HEK293 (cell line): ENCODE data around the gene ZBTB14.

Experiments
- CTCF ChIA-PET: fragments of 350-600 bp; formaldehyde crosslinking; extraction: SDS; loops from one replicate; lab custom pipeline; 2021; ENCODE audit warnings: antibody characterized with exemption; lab: Yijun Ruan, JAX
- POLR2A ChIA-PET: fragments of 300-600 bp; formaldehyde crosslinking; extraction: SDS; loops from one replicate; lab custom pipeline; 2020; ENCODE audit warnings: antibody characterized with exemption, inconsistent platforms; lab: Yijun Ruan, JAX
- H3K27ac ChIP-seq: fragments of 200-500 bp; sonication (Bioruptor generic); 2 replicates; pipeline ENCODE4 v1.5.1; 2014; ENCODE audit warnings: low read depth, low read length, control low read depth, inconsistent platforms; ENCODE audit errors: extremely low read depth
- H3K36me3 ChIP-seq, 2 experiments: fragments of 200-500 bp in 1 of 2; sonication (Bioruptor generic) in 1 of 2; 1 replicate in 1 of 2; 2 replicates in 1 of 2; pipeline ENCODE4 v1.5.1; 2014 to 2017; ENCODE audit warnings: inconsistent platforms in 2 of 2, low read length in 2 of 2; ENCODE audit not compliant: control insufficient read depth in 2 of 2, insufficient read depth in 1 of 2
- H3K4me1 ChIP-seq: fragments of 200-500 bp; sonication (Bioruptor generic); 2 replicates; pipeline ENCODE4 v1.5.1; 2014; ENCODE audit warnings: mild to moderate bottlenecking, low read length, inconsistent platforms; ENCODE audit not compliant: control insufficient read depth, insufficient read depth
- H3K4me3 ChIP-seq: 2 replicates; pipeline ENCODE4 v1.5.1; 2011; ENCODE audit warnings: low read depth, mild to moderate bottlenecking, control low read depth, low read length, moderate library complexity
- H3K9me3 ChIP-seq: fragments of 200-500 bp; sonication (Bioruptor generic); 2 replicates; pipeline ENCODE4 v1.5.1; 2014; ENCODE audit warnings: low read depth, low read length, inconsistent platforms; ENCODE audit not compliant: control insufficient read depth, insufficient read depth
- EGR2 ChIP-seq: fragments of 450-650 bp; formaldehyde crosslinking; IDR thresholded peaks from 2 replicates; pipeline ENCODE4 v1.5.1; 2016; ENCODE audit warnings: low read depth, missing biosample characterization, missing genetic modification characterization
- HOXD13 ChIP-seq: sonication (generic); formaldehyde crosslinking; IDR thresholded peaks from 2 replicates; pipeline ENCODE4 v1.8.0; 2022; ENCODE audit warnings: missing genetic modification reagents, borderline replicate concordance
- SCRT1 ChIP-seq: fragments of 450-650 bp; formaldehyde crosslinking; IDR thresholded peaks from 2 replicates; pipeline ENCODE4 v1.5.1; 2016; ENCODE audit warnings: missing biosample characterization, missing genetic modification characterization, borderline replicate concordance
- ZNF112 ChIP-seq: fragments of 450-650 bp; formaldehyde crosslinking; IDR thresholded peaks from 2 replicates; pipeline ENCODE4 v1.5.0; 2017; ENCODE audit warnings: missing biosample characterization, missing genetic modification characterization
- ZNF2 ChIP-seq: fragments of 450-650 bp; formaldehyde crosslinking; IDR thresholded peaks from 2 replicates; pipeline ENCODE4 v1.5.1; 2016; ENCODE audit warnings: missing biosample characterization, missing genetic modification characterization
- ZNF202 ChIP-seq: fragments of 450-650 bp; formaldehyde crosslinking; IDR thresholded peaks from 2 replicates; pipeline ENCODE4 v1.5.1; 2016; ENCODE audit warnings: missing biosample characterization, missing genetic modification characterization, borderline replicate concordance
- ZNF433 ChIP-seq: fragments of 450-650 bp; formaldehyde crosslinking; IDR thresholded peaks from 2 replicates; pipeline ENCODE4 v1.5.1; 2016; ENCODE audit warnings: missing biosample characterization, missing genetic modification characterization, low read depth
- ZNF473 ChIP-seq: fragments of 450-650 bp; formaldehyde crosslinking; IDR thresholded peaks from 2 replicates; pipeline ENCODE4 v1.5.1; 2017; ENCODE audit warnings: missing biosample characterization, missing genetic modification characterization
- ZNF560 ChIP-seq: fragments of 450-650 bp; formaldehyde crosslinking; IDR thresholded peaks from 2 replicates; pipeline ENCODE4 v1.5.1; 2017; ENCODE audit warnings: missing biosample characterization, missing genetic modification characterization, borderline replicate concordance
- ZNF596 ChIP-seq: fragments of 450-650 bp; IDR thresholded peaks from 2 replicates; pipeline ENCODE4 v1.5.0; 2018; ENCODE audit warnings: missing biosample characterization, mild to moderate bottlenecking, missing genetic modification characterization, moderate library complexity
- ZNF621 ChIP-seq: fragments of 450-650 bp; formaldehyde crosslinking; IDR thresholded peaks from 2 replicates; pipeline ENCODE4 v1.5.1; 2017; ENCODE audit warnings: missing biosample characterization, missing genetic modification characterization
- ZNF623 ChIP-seq: fragments of 450-650 bp; formaldehyde crosslinking; IDR thresholded peaks from 2 replicates; pipeline ENCODE4 v1.5.1; 2016; ENCODE audit warnings: missing biosample characterization, missing genetic modification characterization
- ZNF626 ChIP-seq: fragments of 450-650 bp; sonication (Bioruptor Pico); formaldehyde crosslinking; IDR thresholded peaks from 2 replicates; pipeline ENCODE4 v1.5.1; 2018; ENCODE audit warnings: missing biosample characterization, missing genetic modification characterization, inconsistent platforms
- ZNF664 ChIP-seq: fragments of 450-650 bp; formaldehyde crosslinking; IDR thresholded peaks from 2 replicates; pipeline ENCODE4 v1.5.1; 2016; ENCODE audit warnings: missing biosample characterization, missing genetic modification characterization
- TF ChIP-seq, protein P1 (sequence below): fragments of 450-650 bp; IDR thresholded peaks from 2 replicates; pipeline ENCODE4 v1.5.1; 2018; ENCODE audit warnings: missing biosample characterization, missing genetic modification characterization
- TF ChIP-seq, protein P2 (sequence below): fragments of 450-650 bp; formaldehyde crosslinking; IDR thresholded peaks from 2 replicates; pipeline ENCODE4 v1.5.1; 2016; ENCODE audit warnings: missing biosample characterization, missing genetic modification characterization

ZBTB14 gene

GRCh38 chr18:5304232-5304631 is 8.7 kb upstream of the ZBTB14 start:
- ChIA-PET CTCF (interaction anchor here (0.7 kb wide), 1 partner anchor 109 kb away, joined by 3 read pairs; no protein-coding TSS in a partner anchor), POLR2A (interaction anchor here (2.0 kb wide), 1 partner anchor 8 kb away, joined by 4 read pairs; no protein-coding TSS in a partner anchor)
- TF ChIP-seq, protein P1, sequence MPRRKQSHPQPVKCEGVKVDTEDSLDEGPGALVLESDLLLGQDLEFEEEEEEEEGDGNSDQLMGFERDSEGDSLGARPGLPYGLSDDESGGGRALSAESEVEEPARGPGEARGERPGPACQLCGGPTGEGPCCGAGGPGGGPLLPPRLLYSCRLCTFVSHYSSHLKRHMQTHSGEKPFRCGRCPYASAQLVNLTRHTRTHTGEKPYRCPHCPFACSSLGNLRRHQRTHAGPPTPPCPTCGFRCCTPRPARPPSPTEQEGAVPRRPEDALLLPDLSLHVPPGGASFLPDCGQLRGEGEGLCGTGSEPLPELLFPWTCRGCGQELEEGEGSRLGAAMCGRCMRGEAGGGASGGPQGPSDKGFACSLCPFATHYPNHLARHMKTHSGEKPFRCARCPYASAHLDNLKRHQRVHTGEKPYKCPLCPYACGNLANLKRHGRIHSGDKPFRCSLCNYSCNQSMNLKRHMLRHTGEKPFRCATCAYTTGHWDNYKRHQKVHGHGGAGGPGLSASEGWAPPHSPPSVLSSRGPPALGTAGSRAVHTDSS = no peak
- TF ChIP-seq ZNF433 (no peak), SCRT1 (tag by site-specific recombination) (no peak), ZNF664 (tag by site-specific recombination) (no peak), ZNF112 (tag by site-specific recombination) (no peak), ZNF2 (tag by site-specific recombination) (no peak), ZNF473 (tag by site-specific recombination) (no peak), ZNF626 (no peak)
- TF ChIP-seq, protein P2, sequence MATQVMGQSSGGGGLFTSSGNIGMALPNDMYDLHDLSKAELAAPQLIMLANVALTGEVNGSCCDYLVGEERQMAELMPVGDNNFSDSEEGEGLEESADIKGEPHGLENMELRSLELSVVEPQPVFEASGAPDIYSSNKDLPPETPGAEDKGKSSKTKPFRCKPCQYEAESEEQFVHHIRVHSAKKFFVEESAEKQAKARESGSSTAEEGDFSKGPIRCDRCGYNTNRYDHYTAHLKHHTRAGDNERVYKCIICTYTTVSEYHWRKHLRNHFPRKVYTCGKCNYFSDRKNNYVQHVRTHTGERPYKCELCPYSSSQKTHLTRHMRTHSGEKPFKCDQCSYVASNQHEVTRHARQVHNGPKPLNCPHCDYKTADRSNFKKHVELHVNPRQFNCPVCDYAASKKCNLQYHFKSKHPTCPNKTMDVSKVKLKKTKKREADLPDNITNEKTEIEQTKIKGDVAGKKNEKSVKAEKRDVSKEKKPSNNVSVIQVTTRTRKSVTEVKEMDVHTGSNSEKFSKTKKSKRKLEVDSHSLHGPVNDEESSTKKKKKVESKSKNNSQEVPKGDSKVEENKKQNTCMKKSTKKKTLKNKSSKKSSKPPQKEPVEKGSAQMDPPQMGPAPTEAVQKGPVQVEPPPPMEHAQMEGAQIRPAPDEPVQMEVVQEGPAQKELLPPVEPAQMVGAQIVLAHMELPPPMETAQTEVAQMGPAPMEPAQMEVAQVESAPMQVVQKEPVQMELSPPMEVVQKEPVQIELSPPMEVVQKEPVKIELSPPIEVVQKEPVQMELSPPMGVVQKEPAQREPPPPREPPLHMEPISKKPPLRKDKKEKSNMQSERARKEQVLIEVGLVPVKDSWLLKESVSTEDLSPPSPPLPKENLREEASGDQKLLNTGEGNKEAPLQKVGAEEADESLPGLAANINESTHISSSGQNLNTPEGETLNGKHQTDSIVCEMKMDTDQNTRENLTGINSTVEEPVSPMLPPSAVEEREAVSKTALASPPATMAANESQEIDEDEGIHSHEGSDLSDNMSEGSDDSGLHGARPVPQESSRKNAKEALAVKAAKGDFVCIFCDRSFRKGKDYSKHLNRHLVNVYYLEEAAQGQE (tag by site-specific recombination) = no peak
- Histone ChIP-seq H3K9me3 (no peaks in the 10 kb centered on the region), H3K4me3 (no peak overlapping the region), H3K4me1 (no peaks in the 10 kb centered on the region), H3K36me3 (no peaks in the 10 kb centered on the region), H3K27ac (no peak overlapping the region)

- H3K4me1 ChIP-seq = no peaks in the 10 kb centered on the region
- no peaks in the 10 kb centered on the region for H3K9me3 ChIP-seq
- H3K36me3 ChIP-seq = no peaks in the 10 kb centered on the region
- no peak overlapping the region for H3K27ac ChIP-seq
- H3K4me3 ChIP-seq = no peak overlapping the region
- TF ChIP-seq ZNF623 (tag by site-specific recombination) (0 out of 2 replicates have a peak, but pooled peaks have one; percentile 11), ZNF560 (tag by site-specific recombination) (no peak), ZNF621 (tag by site-specific recombination) (no peak), ZNF596 (tag by site-specific recombination) (no peak), ZNF202 (tag by site-specific recombination) (no peak)
- TF ChIP-seq, all 188 proteins: peak for 1
- CTCF ChIA-PET = no interaction called here
- POLR2A ChIA-PET = no interaction called here
These were observed 8.1 kb upstream of the ZBTB14 start for GRCh38 chr18:5303636-5304035.

- Histone ChIP-seq H3K4me1 (no peaks in the 10 kb centered on the region), H3K36me3 (no peaks in the 10 kb centered on the region), H3K9me3 (no peaks in the 10 kb centered on the region), H3K4me3 (no peak overlapping the region), H3K27ac (no peak overlapping the region)
- ChIA-PET POLR2A (no interaction called here), CTCF (interaction anchor here (0.7 kb wide), 1 partner anchor 16 kb away, joined by 5 read pairs; no protein-coding TSS in a partner anchor)
- no peak for TF ChIP-seq HOXD13 (CRISPR knock-in tag)
- no peak for TF ChIP-seq EGR2 (tag by site-specific recombination)
These were observed 7.1 kb upstream of the ZBTB14 start for GRCh38 chr18:5302606-5303005.
